ENCODE data around the gene PILRA.

GRCh38 chr7:100431286-100431735 is 58.0 kb downstream of the PILRA start:
- TF ChIP-seq, protein P1, sequence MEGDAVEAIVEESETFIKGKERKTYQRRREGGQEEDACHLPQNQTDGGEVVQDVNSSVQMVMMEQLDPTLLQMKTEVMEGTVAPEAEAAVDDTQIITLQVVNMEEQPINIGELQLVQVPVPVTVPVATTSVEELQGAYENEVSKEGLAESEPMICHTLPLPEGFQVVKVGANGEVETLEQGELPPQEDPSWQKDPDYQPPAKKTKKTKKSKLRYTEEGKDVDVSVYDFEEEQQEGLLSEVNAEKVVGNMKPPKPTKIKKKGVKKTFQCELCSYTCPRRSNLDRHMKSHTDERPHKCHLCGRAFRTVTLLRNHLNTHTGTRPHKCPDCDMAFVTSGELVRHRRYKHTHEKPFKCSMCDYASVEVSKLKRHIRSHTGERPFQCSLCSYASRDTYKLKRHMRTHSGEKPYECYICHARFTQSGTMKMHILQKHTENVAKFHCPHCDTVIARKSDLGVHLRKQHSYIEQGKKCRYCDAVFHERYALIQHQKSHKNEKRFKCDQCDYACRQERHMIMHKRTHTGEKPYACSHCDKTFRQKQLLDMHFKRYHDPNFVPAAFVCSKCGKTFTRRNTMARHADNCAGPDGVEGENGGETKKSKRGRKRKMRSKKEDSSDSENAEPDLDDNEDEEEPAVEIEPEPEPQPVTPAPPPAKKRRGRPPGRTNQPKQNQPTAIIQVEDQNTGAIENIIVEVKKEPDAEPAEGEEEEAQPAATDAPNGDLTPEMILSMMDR (IDR thresholded peaks at IDR 0.05), result no peak
- TF ChIP-seq EP300 (IDR thresholded peaks at IDR 0.05) (no peak), POLR2A (IDR thresholded peaks at IDR 0.05) (no peak)

Data from suprapubic skin (tissue), 3 donors.